Measurements from ENCODE around the gene SNCB.

Gene SNCB

GRCh38 chr5:176620333-176620981 lies 9.9 kb downstream of the SNCB start:
- no peak for TF ChIP-seq CTCF (IDR thresholded peaks at IDR 0.05; ENCODE audit: unreplicated experiment in 3 of 3)
- peak overlapping the region; percentile 23 to 51 (median 39) for H3K4me3 Mint-ChIP-seq
- H3K27me3 Mint-ChIP-seq (ENCODE audit: low read depth), result peaks cover 99% of the 10 kb centered on the region
- H3K4me1 Mint-ChIP-seq, result no peaks in the 10 kb centered on the region
- H3K36me3 Mint-ChIP-seq (ENCODE audit: low read depth), result no peaks in the 10 kb centered on the region
- H3K27ac Mint-ChIP-seq, result no peak overlapping the region
- no peaks in the 10 kb centered on the region for H3K9me3 Mint-ChIP-seq

- no peaks in the 10 kb centered on the region for H3K36me3 Mint-ChIP-seq (ENCODE audit: low read depth)
- no peaks in the 10 kb centered on the region for H3K4me1 Mint-ChIP-seq
- H3K9me3 Mint-ChIP-seq, result no peaks in the 10 kb centered on the region
- peak overlapping the region in 1 of 3 experiments; percentile 51 for H3K4me3 Mint-ChIP-seq
- no peak overlapping the region for H3K27ac Mint-ChIP-seq
- peaks cover 99% of the 10 kb centered on the region for H3K27me3 Mint-ChIP-seq (ENCODE audit: low read depth)
- no peak for TF ChIP-seq CTCF (IDR thresholded peaks at IDR 0.05; ENCODE audit: unreplicated experiment in 3 of 3)
Measured at GRCh38 chr5:176619569-176620332, 10.6 kb downstream of the SNCB start.

- Mint-ChIP-seq H3K27ac (no peak overlapping the region), H3K4me1 (no peaks in the 10 kb centered on the region), H3K9me3 (no peaks in the 10 kb centered on the region), H3K27me3 (ENCODE audit: low read depth) (peaks cover 98% of the 10 kb centered on the region), H3K36me3 (ENCODE audit: low read depth) (no peaks in the 10 kb centered on the region), H3K4me3 (no peak overlapping the region)
- peak in 2 of 3 experiments; percentile 15 to 34 for TF ChIP-seq CTCF (IDR thresholded peaks at IDR 0.05; ENCODE audit: unreplicated experiment in 3 of 3)
Measured at GRCh38 chr5:176619203-176619568, 11.1 kb downstream of the SNCB start.

- Mint-ChIP-seq H3K27me3 (ENCODE audit: low read depth) (peaks cover 98% of the 10 kb centered on the region), H3K4me3 (no peak overlapping the region), H3K4me1 (no peaks in the 10 kb centered on the region), H3K36me3 (ENCODE audit: low read depth) (no peaks in the 10 kb centered on the region), H3K9me3 (no peaks in the 10 kb centered on the region), H3K27ac (no peak overlapping the region)
- TF ChIP-seq CTCF (IDR thresholded peaks at IDR 0.05; ENCODE audit: unreplicated experiment in 3 of 3), result no peak
Measured at GRCh38 chr5:176618783-176619182, 11.6 kb downstream of the SNCB start.

- no peaks in the 10 kb centered on the region for H3K9me3 Mint-ChIP-seq
- no peak overlapping the region for H3K4me3 Mint-ChIP-seq
- no peaks in the 10 kb centered on the region for H3K36me3 Mint-ChIP-seq (ENCODE audit: low read depth)
- no peaks in the 10 kb centered on the region for H3K4me1 Mint-ChIP-seq
- TF ChIP-seq CTCF (IDR thresholded peaks at IDR 0.05; ENCODE audit: unreplicated experiment in 3 of 3), result no peak
- peaks cover 96% of the 10 kb centered on the region for H3K27me3 Mint-ChIP-seq (ENCODE audit: low read depth)
- no peak overlapping the region for H3K27ac Mint-ChIP-seq
Measured at GRCh38 chr5:176616511-176616910, 13.8 kb downstream of the SNCB start.
